ENCODE measurements around the gene AUNIP.

AUNIP gene

GRCh38 chr1:25866288-25866687, 7.0 kb upstream of the AUNIP start:
- TF ChIP-seq CTCF (conservative IDR thresholded peaks at IDR 0.05; ENCODE audit: low read length), result no peak
- H3K4me3 ChIP-seq (ENCODE audit: low read length), result no peak overlapping the region
- no peak for DNase-seq (ENCODE audit: low read depth)

DNA sequence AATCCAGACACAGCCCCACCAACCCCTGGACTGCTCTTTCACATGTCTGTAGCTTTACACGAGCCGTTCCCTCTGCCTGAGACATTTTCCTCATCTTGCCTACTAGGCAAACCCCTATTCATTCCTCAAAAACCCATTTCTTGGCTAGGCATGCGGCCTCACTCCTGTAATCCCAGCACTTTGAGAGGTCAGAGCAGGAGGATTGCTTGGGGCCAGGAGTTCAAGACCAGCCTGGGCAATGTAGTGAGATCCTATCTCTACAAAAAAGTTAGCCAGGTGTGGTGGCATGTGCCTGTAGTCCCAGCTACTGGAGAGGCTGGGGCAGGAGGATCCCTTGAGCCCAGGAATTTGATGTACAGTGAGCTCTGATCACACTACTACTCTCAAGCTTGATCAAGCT, 5.2 kb upstream of the AUNIP start:
- no peak for TF ChIP-seq CTCF (conservative IDR thresholded peaks at IDR 0.05; ENCODE audit: low read length)
- DNase-seq (ENCODE audit: low read depth), result no peak
- H3K4me3 ChIP-seq (ENCODE audit: low read length), result no peak overlapping the region

DNA sequence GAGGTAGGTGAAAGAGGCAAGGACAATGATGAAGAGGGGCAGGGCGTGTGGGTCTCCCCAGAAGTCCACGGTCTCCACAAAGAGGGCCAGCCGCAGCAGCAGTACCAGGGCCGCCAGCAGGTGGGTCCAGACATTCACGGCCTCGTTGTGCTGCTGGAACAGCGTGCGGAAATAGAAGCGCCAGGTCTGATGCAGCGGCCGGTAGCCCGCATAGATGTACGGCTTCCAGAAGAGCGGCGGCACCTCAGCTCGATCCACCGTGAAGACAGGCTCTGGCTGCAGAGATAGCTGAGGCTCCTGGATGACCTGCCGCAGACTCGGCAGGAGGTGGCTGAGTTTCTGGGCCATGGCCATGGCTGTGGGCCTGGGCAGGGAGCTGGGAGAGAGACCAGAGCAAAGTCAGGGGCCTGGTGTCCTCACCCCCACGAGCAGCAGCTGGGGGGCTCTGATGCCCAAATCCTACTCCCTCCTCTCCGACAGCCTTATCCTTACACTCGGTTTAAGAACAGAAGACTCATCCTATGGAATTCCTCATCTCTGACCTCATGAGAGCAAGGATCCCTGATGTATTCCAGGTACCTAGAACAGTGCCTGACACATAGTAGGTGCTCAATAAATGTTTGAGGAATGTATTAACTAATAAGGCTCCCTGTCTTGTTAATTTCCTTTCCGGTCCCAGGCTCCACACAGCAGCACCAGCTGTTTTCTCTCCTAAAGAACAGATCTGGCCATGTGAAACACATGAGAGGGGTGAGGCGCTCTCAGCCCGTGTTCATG, 4.4 kb upstream of the AUNIP start:
- no peak for TF ChIP-seq CTCF (conservative IDR thresholded peaks at IDR 0.05; ENCODE audit: low read length)
- H3K4me3 ChIP-seq (ENCODE audit: low read length), result no peak overlapping the region
- DNase-seq (ENCODE audit: low read depth), result no peak

- TF ChIP-seq CTCF (conservative IDR thresholded peaks at IDR 0.05; ENCODE audit: low read length), result no peak
- no peak for DNase-seq (ENCODE audit: low read depth)
These were observed 3.7 kb upstream of the AUNIP start for GRCh38 chr1:25862785-25863485.

DNA sequence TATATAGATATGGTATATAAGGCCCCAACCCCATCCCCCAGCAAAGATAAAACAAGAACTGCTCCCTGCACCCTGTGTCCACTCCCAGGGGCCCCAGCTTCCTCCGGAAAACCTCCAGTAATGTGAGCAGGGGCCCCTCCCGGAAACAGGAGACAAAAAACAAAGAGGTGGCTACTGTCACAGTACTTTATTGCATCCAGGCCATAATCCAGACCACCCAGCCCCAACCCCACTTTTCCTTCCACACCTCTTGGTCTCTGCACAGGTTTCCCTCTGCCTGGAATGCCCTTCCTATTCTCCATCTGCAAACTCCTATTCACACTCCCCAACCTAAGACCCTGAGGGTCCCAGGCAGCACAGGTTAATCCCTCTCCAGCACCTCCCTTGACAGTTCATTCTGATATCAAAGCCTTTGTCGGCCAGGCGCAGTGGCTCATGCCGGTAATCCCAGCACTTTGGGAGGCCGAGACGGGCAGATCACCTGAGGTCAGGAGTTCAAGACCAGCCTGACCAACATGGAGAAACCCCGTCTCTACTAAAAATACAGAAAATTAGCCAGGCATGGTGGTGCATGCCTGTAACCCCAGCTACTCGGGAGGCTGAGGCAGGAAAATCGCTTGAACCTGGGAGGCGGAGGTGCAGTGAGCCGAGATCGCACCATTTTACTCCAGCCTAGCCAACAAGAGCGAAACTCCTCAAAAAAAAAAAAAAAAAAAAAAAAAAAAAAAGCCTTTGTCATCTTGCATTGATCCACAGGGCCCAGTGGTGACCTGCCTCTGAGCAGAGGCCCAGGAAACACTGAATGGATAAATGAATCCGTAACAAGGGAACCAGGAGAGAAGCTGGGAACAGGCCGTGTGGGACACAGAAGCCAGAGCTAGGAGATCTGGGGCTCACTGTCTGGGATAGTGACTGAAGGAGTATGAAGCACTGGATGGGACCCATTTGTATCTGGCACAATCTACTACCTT, 2.3 kb upstream of the AUNIP start:
- H3K4me3 ChIP-seq (ENCODE audit: low read length), result no peak overlapping the region

More at GRCh38 chr1:25862785-25863485, 3.7 kb upstream of the AUNIP start:
- no peak overlapping the region for H3K4me3 ChIP-seq (ENCODE audit: low read length)

GRCh38 chr1:25858494-25858893, 763 bp downstream of the AUNIP start:
- H3K4me3 ChIP-seq (ENCODE audit: low read length), result peak overlapping the region; percentile 78
- no peak for DNase-seq (ENCODE audit: low read depth)
- no peak for TF ChIP-seq CTCF (conservative IDR thresholded peaks at IDR 0.05; ENCODE audit: low read length)

More for the DNA sequence above, 2.3 kb upstream of the AUNIP start:
- DNase-seq (ENCODE audit: low read depth), result no peak
- TF ChIP-seq CTCF (conservative IDR thresholded peaks at IDR 0.05; ENCODE audit: low read length), result no peak
